ENCODE data around the gene EIF3I. TPM values are rescaled to one million over a fixed set of nuclear protein-coding genes. Genes with fewer than 3 reads are reported as not detected.
A peak's percentile ranks its signal among the peaks of the same experiment; 100 is the strongest.

EIF3I gene
- total RNA-seq, 1 donor from 2014 or later, result 184 TPM

- Mint-ChIP-seq H3K36me3 (ENCODE audit: low read depth, unreplicated experiment) (peaks cover 7% of the 10 kb centered on the region), H3K27me3 (ENCODE audit: low read depth, unreplicated experiment) (no peaks in the 10 kb centered on the region), H3K27ac (ENCODE audit: unreplicated experiment) (peak within 1 kb of the TSS; percentile 79), H3K4me1 (ENCODE audit: low read depth, unreplicated experiment) (peaks cover 28% of the 10 kb centered on the region), H3K4me3 (ENCODE audit: unreplicated experiment) (peak within 1 kb of the TSS; percentile 86), H3K9me3 (ENCODE audit: unreplicated experiment) (no peaks in the 10 kb centered on the region)
- Histone ChIP-seq H3K79me2 (ENCODE audit: insufficient read depth, low read length) (no peaks in the 10 kb centered on the region), H2AFZ (ENCODE audit: low read depth, low read length) (peak within 1 kb of the TSS; percentile 81), H3K27me3 (ENCODE audit: insufficient read depth, low read length) (no peaks in the 10 kb centered on the region), H3K4me1 (ENCODE audit: insufficient read depth, low read length) (peaks cover 22% of the 10 kb centered on the region), H3K27ac (ENCODE audit: low read depth, low read length) (peak within 1 kb of the TSS; percentile 88), H3K4me3 (ENCODE audit: insufficient read depth, low read depth, low read length) (peak within 1 kb of the TSS; percentile 78), H3K9ac (ENCODE audit: low read length) (peak within 1 kb of the TSS; percentile 91), H4K20me1 (ENCODE audit: insufficient read depth, low read length) (peaks cover 15% of the 10 kb centered on the region), H3K36me3 (ENCODE audit: insufficient read depth, low read length) (peaks cover 22% of the 10 kb centered on the region), H3K4me2 (ENCODE audit: low read length) (peak within 1 kb of the TSS; percentile 96), H3K9me3 (ENCODE audit: insufficient read depth, low read depth, low read length) (no peaks in the 10 kb centered on the region)
- DNase-seq (ENCODE audit: low read depth) (peak; percentile 57), FAIRE-seq (no peak)
- no peak for TF ChIP-seq EZH2 (IDR thresholded peaks at IDR 0.05; ENCODE audit: insufficient read depth, low read length)
- TF ChIP-seq, protein P1, sequence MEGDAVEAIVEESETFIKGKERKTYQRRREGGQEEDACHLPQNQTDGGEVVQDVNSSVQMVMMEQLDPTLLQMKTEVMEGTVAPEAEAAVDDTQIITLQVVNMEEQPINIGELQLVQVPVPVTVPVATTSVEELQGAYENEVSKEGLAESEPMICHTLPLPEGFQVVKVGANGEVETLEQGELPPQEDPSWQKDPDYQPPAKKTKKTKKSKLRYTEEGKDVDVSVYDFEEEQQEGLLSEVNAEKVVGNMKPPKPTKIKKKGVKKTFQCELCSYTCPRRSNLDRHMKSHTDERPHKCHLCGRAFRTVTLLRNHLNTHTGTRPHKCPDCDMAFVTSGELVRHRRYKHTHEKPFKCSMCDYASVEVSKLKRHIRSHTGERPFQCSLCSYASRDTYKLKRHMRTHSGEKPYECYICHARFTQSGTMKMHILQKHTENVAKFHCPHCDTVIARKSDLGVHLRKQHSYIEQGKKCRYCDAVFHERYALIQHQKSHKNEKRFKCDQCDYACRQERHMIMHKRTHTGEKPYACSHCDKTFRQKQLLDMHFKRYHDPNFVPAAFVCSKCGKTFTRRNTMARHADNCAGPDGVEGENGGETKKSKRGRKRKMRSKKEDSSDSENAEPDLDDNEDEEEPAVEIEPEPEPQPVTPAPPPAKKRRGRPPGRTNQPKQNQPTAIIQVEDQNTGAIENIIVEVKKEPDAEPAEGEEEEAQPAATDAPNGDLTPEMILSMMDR (IDR thresholded peaks at IDR 0.05; ENCODE audit: insufficient read depth, low read depth, low read length), result no peak
These were observed 21.8 kb upstream of the EIF3I start, which contains the start of gene CCDC28B for GRCh38 chr1:32200226-32201010. Gene CCDC28B, plus strand, starts transcription at chr1:32200595. Its CDS starts 1,341 bp downstream, at chr1:32201936.

DNA sequence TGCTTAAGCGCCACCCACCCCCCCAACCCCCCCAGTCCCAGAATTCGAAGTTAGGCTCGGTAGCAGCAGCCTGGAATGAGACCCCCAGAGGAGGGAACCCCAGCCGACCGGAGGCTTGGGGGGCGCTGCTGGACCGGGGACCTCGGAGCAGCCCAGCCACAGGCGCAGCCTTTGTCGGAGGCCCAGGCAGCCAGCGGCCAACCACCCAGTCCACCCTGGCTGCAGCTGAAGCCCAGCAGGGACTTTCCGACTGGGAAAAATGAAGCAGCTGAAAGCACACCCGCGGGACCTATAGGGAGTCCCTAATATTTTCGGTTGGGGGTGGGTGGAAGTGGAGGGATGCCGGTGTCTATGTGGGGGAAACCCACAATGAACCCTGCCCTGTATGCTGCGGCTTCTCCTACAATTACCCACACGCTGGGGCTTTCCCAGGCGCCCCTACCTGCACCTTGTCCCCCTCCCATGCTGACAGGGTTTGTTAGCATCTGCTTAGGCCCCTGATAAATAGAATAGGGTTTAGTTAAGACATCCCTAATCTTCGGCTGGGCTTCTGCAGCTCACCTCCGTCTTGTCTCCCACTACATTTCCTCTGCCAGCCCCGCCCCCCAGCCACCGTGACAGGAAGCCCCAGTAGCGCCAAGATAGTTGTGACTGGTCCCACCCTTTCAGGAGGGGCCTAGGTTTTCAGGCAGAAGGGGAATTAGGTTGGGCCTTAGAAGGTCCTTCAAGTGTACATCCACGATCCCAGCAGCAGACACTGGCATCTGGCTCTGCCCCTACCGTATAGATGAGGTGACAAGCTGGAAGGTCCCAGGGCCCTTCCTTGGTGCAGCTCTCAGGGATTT, 21.0 kb upstream of the EIF3I start:
- peaks cover 7% of the 10 kb centered on the region for H3K36me3 Mint-ChIP-seq (ENCODE audit: low read depth, unreplicated experiment)

More for the DNA sequence above, 21.0 kb upstream of the EIF3I start:
- peak overlapping the region; percentile 81 for H2AFZ ChIP-seq (ENCODE audit: low read depth, low read length)
- TF ChIP-seq EZH2 (IDR thresholded peaks at IDR 0.05; ENCODE audit: insufficient read depth, low read length), result no peak
- TF ChIP-seq, protein P1 (IDR thresholded peaks at IDR 0.05; ENCODE audit: insufficient read depth, low read depth, low read length), result no peak
- H3K4me3 ChIP-seq (ENCODE audit: insufficient read depth, low read depth, low read length), result peak overlapping the region; percentile 78
- no peaks in the 10 kb centered on the region for H3K9me3 ChIP-seq (ENCODE audit: insufficient read depth, low read depth, low read length)
- peak overlapping the region; percentile 78 for H3K27ac Mint-ChIP-seq (ENCODE audit: unreplicated experiment)
- H4K20me1 ChIP-seq (ENCODE audit: insufficient read depth, low read length), result peaks cover 11% of the 10 kb centered on the region
- FAIRE-seq, result no peak
- peak overlapping the region; percentile 88 for H3K27ac ChIP-seq (ENCODE audit: low read depth, low read length)
- H3K36me3 ChIP-seq (ENCODE audit: insufficient read depth, low read length), result peaks cover 15% of the 10 kb centered on the region
- peaks cover 27% of the 10 kb centered on the region for H3K4me1 Mint-ChIP-seq (ENCODE audit: low read depth, unreplicated experiment)
- H3K79me2 ChIP-seq (ENCODE audit: insufficient read depth, low read length), result peaks cover 4% of the 10 kb centered on the region
- no peaks in the 10 kb centered on the region for H3K9me3 Mint-ChIP-seq (ENCODE audit: unreplicated experiment)
- H3K27me3 ChIP-seq (ENCODE audit: insufficient read depth, low read length), result no peaks in the 10 kb centered on the region
- H3K27me3 Mint-ChIP-seq (ENCODE audit: low read depth, unreplicated experiment), result no peaks in the 10 kb centered on the region
- H3K4me3 Mint-ChIP-seq (ENCODE audit: unreplicated experiment), result peak overlapping the region; percentile 86
- peaks cover 22% of the 10 kb centered on the region for H3K4me1 ChIP-seq (ENCODE audit: insufficient read depth, low read length)
- H3K4me2 ChIP-seq (ENCODE audit: low read length), result peak overlapping the region; percentile 96
- no peak for DNase-seq (ENCODE audit: low read depth)
- peak overlapping the region; percentile 91 for H3K9ac ChIP-seq (ENCODE audit: low read length)
